ENCODE results near the gene HRCT1.

The HRCT1 gene

DNA sequence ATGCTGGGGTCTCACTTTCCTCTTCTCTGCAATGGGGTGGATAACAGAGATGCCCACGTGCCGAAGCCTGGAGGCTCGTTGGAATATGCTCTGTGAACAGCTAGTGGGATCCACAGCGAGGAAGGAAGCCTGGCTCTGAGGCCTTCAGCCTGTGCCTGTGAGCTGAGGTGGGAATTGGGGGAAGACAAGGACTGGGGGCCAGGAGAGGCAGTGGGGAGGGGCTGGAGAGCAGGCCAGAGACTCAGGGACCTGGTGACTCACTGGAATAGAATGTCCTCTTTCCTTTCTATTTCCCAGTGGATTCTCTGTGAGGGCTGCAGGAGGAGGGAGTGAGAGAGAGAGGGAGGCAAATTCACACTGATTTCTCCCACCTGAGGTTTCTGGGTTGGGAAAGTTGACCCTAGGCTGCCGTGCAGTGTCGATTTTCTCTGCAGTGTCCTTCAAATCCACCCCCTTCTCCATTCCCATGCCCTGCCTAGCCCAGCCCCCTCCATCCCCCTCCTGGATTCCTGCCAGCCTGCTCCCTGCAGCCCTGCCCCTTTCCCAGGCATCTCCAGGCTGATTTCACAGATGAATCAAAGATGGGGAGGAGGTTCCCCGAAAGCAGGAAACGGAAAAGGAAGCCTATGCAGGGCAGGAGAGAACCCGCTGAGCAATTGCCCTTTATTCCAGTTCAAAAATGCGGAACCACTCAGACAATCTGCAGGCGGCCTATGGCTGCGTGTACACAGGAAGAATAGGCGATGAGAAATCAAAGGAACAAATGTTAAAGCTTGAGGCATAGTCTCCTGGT is 1.9 kb downstream of the HRCT1 start:
- H3K4me3 ChIP-seq (ENCODE audit: insufficient read depth, low read length, poor library complexity, severe bottlenecking), result no peak overlapping the region
- H3K27ac ChIP-seq (ENCODE audit: low read depth, low read length), result no peak overlapping the region
- H3K27me3 ChIP-seq (ENCODE audit: low read length), result no peaks in the 10 kb centered on the region
- no peak for TF ChIP-seq EZH2phosphoT487 (conservative IDR thresholded peaks at IDR 0.05; ENCODE audit: low read length)
- TF ChIP-seq, protein P1, sequence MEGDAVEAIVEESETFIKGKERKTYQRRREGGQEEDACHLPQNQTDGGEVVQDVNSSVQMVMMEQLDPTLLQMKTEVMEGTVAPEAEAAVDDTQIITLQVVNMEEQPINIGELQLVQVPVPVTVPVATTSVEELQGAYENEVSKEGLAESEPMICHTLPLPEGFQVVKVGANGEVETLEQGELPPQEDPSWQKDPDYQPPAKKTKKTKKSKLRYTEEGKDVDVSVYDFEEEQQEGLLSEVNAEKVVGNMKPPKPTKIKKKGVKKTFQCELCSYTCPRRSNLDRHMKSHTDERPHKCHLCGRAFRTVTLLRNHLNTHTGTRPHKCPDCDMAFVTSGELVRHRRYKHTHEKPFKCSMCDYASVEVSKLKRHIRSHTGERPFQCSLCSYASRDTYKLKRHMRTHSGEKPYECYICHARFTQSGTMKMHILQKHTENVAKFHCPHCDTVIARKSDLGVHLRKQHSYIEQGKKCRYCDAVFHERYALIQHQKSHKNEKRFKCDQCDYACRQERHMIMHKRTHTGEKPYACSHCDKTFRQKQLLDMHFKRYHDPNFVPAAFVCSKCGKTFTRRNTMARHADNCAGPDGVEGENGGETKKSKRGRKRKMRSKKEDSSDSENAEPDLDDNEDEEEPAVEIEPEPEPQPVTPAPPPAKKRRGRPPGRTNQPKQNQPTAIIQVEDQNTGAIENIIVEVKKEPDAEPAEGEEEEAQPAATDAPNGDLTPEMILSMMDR (IDR thresholded peaks at IDR 0.05; ENCODE audit: insufficient read depth, low read length, poor library complexity, severe bottlenecking), result no peak
- H3K9me2 ChIP-seq (replicated peaks; ENCODE audit: insufficient read depth, low read length), result no peaks in the 10 kb centered on the region
- no peaks in the 10 kb centered on the region for H4K20me1 ChIP-seq (ENCODE audit: low read depth, low read length)
- no peaks in the 10 kb centered on the region for H3K9me3 ChIP-seq (ENCODE audit: insufficient read depth, low read length)
- no peak overlapping the region for H2AFZ ChIP-seq (ENCODE audit: low read depth, low read length, severe bottlenecking)
- H3K36me3 ChIP-seq (ENCODE audit: low read length), result no peaks in the 10 kb centered on the region
- no peaks in the 10 kb centered on the region for H3F3A ChIP-seq (ENCODE audit: insufficient read depth)
- H3K4me2 ChIP-seq (ENCODE audit: low read depth, low read length, poor library complexity, severe bottlenecking), result no peak overlapping the region
- no peaks in the 10 kb centered on the region for H3K79me2 ChIP-seq (ENCODE audit: insufficient read depth, low read length)
- no peak overlapping the region for H3K9ac ChIP-seq (ENCODE audit: low read length)

DNA sequence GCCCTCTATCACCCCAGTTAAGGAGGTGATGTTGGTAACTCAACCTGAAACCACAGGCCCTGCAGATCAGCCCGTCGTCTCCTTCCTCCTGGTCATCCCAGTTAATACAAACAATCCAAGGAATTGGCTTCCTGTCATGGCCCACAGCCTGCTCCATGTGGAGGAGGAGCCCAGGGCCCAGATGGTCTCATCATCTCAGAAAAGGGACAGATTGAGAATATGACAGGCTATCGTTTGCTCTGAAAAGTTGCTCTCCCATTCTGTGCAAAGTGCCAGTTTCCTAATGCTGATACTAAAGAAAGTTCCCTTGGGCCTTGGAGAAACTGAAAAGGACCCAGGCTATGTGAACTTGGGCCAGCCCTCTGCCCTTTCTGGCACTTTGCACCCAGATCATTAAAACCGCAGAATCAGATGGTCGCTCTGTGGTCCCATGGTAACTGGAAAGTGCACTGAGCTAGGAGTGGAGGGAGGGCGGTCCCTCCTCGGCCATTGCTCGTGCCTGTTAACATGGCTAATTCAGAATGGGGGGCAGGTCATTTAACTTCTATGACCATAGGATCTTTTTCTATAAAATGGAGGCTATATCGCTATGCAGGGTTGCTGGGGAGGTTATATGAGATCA is 2.6 kb downstream of the HRCT1 start:
- Histone ChIP-seq H3F3A (ENCODE audit: insufficient read depth) (no peaks in the 10 kb centered on the region), H3K9me2 (replicated peaks; ENCODE audit: insufficient read depth, low read length) (no peaks in the 10 kb centered on the region), H3K4me3 (ENCODE audit: insufficient read depth, low read length, poor library complexity, severe bottlenecking) (no peak overlapping the region), H3K9ac (ENCODE audit: low read length) (no peak overlapping the region), H3K36me3 (ENCODE audit: low read length) (no peaks in the 10 kb centered on the region), H3K9me3 (ENCODE audit: insufficient read depth, low read length) (no peaks in the 10 kb centered on the region), H3K27me3 (ENCODE audit: low read length) (no peaks in the 10 kb centered on the region), H3K27ac (ENCODE audit: low read depth, low read length) (no peak overlapping the region), H4K20me1 (ENCODE audit: low read depth, low read length) (no peaks in the 10 kb centered on the region), H3K79me2 (ENCODE audit: insufficient read depth, low read length) (no peaks in the 10 kb centered on the region), H2AFZ (ENCODE audit: low read depth, low read length, severe bottlenecking) (no peak overlapping the region), H3K4me2 (ENCODE audit: low read depth, low read length, poor library complexity, severe bottlenecking) (no peak overlapping the region)
- TF ChIP-seq, protein P1 (IDR thresholded peaks at IDR 0.05; ENCODE audit: insufficient read depth, low read length, poor library complexity, severe bottlenecking), result no peak
- no peak for TF ChIP-seq EZH2phosphoT487 (conservative IDR thresholded peaks at IDR 0.05; ENCODE audit: low read length)

DNA sequence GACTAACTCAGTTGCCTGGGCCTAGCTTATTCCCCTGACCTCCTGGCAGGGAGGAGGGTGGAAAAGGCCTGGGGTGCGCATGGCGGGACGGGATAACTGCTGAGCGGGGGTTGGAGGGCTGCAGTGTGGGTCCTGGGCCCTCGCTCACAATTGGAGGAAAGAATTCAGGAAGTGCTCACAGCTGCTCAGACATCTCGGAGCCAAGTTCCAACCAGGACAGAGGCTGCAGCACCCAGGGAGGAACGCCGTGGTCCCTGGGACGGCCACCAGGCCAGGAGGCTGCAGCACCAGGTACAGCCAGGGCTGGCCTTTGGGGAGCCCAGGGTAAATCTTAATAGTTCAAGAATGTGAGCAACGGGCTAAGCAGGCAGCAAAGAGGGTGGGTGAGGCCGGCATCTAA is 3.3 kb downstream of the HRCT1 start, which contains the start of gene SPAAR:
Gene SPAAR, plus strand, starts transcription at position 217 of the 400 bp plus-strand sequence. CDS start 974 bp downstream, outside the sequence.
- no peaks in the 10 kb centered on the region for H3K9me2 ChIP-seq (replicated peaks; ENCODE audit: insufficient read depth, low read length)
- H3K4me2 ChIP-seq (ENCODE audit: low read depth, low read length, poor library complexity, severe bottlenecking), result no peak within 1 kb of the TSS
- no peak within 1 kb of the TSS for H3K27ac ChIP-seq (ENCODE audit: low read depth, low read length)
- no peaks in the 10 kb centered on the region for H3F3A ChIP-seq (ENCODE audit: insufficient read depth)
- H3K9ac ChIP-seq (ENCODE audit: low read length), result no peak within 1 kb of the TSS
- no peaks in the 10 kb centered on the region for H4K20me1 ChIP-seq (ENCODE audit: low read depth, low read length)
- no peak within 1 kb of the TSS for H2AFZ ChIP-seq (ENCODE audit: low read depth, low read length, severe bottlenecking)
- no peaks in the 10 kb centered on the region for H3K27me3 ChIP-seq (ENCODE audit: low read length)
- H3K9me3 ChIP-seq (ENCODE audit: insufficient read depth, low read length), result no peaks in the 10 kb centered on the region; the same call in 1 of the 2 replicates
- no peaks in the 10 kb centered on the region for H3K79me2 ChIP-seq (ENCODE audit: insufficient read depth, low read length)
- no peak within 1 kb of the TSS for H3K4me3 ChIP-seq (ENCODE audit: insufficient read depth, low read length, poor library complexity, severe bottlenecking)
- no peaks in the 10 kb centered on the region for H3K36me3 ChIP-seq (ENCODE audit: low read length)
- no peak for TF ChIP-seq EZH2phosphoT487 (conservative IDR thresholded peaks at IDR 0.05; ENCODE audit: low read length)
- TF ChIP-seq, protein P1 (IDR thresholded peaks at IDR 0.05; ENCODE audit: insufficient read depth, low read length, poor library complexity, severe bottlenecking), result no peak
